HL-60 (cell line): ENCODE data around the gene GPR31.

Source experiments
- DNase-seq, 2 experiments: peaks; one replicate each; pipeline ENCODE4 v3.0.0-alpha.2; 2010 to 2020; ENCODE audit warnings: low read depth in 1 of 2, low spot score in 1 of 2
- H3K27ac ChIP-seq: fragments of 250-450 bp; sonication (Bioruptor Pico); replicated peaks from 2 replicates; pipeline ENCODE4 v1.5.1; 2020; ENCODE audit warnings: mild to moderate bottlenecking, moderate library complexity
- H3K27me3 ChIP-seq: fragments of 250-450 bp; sonication (Bioruptor Pico); 2 replicates; pipeline ENCODE4 v1.5.1; 2021; ENCODE audit warnings: mild to moderate bottlenecking, moderate library complexity; ENCODE audit not compliant: insufficient read depth, poor library complexity, severe bottlenecking
- H3K4me3 ChIP-seq: replicated peaks from 2 replicates; pipeline ENCODE4 v1.5.1; 2011; ENCODE audit warnings: mild to moderate bottlenecking, control low read depth, low read length; ENCODE audit not compliant: insufficient read depth
- CTCF ChIP-seq: IDR thresholded peaks from one replicate; pipeline ENCODE4 v1.5.1; 2011; ENCODE audit warnings: low read length, control low read depth, inconsistent platforms; ENCODE audit not compliant: insufficient read depth
- GABPA ChIP-seq: IDR thresholded peaks from 2 replicates; pipeline ENCODE4 v1.6.1; 2012; ENCODE audit warnings: low read depth
- POLR2AphosphoS5 ChIP-seq: IDR thresholded peaks from 2 replicates; pipeline ENCODE4 v1.6.1; 2012; ENCODE audit warnings: low read depth
- REST ChIP-seq: IDR thresholded peaks from 2 replicates; pipeline ENCODE4 v1.6.1; 2012; ENCODE audit warnings: low read depth; ENCODE audit not compliant: insufficient replicate concordance
- SPI1 ChIP-seq: IDR thresholded peaks from 2 replicates; pipeline ENCODE4 v1.6.1; 2012; ENCODE audit warnings: low read depth, mild to moderate bottlenecking, borderline replicate concordance

Gene GPR31

GRCh38 chr6:167151648-167152047 lies 6.1 kb downstream of the GPR31 start:
- H3K27me3 ChIP-seq = no peaks in the 10 kb centered on the region
- no peak overlapping the region for H3K4me3 ChIP-seq
- no peak for DNase-seq
- H3K27ac ChIP-seq = no peak overlapping the region
- TF ChIP-seq SPI1 (no peak), POLR2AphosphoS5 (no peak), CTCF (no peak), GABPA (no peak), REST (no peak)

- H3K4me3 ChIP-seq = no peak overlapping the region
- H3K27ac ChIP-seq = no peak overlapping the region
- no peaks in the 10 kb centered on the region for H3K27me3 ChIP-seq
- TF ChIP-seq POLR2AphosphoS5 = no peak
- no peak for TF ChIP-seq CTCF
- no peak for TF ChIP-seq GABPA
- TF ChIP-seq REST = no peak
- TF ChIP-seq SPI1 = no peak
- DNase-seq = no peak
Measured at GRCh38 chr6:167150941-167151549, 6.7 kb downstream of the GPR31 start.

- Histone ChIP-seq H3K4me3 (no peak overlapping the region), H3K27ac (no peak overlapping the region), H3K27me3 (no peaks in the 10 kb centered on the region)
- DNase-seq = no peak
- TF ChIP-seq GABPA = no peak
- TF ChIP-seq POLR2AphosphoS5 = no peak
- no peak for TF ChIP-seq SPI1
- TF ChIP-seq REST = no peak
- TF ChIP-seq CTCF = no peak
Measured at GRCh38 chr6:167148997-167149396, 8.8 kb downstream of the GPR31 start.
